Measurements from ENCODE around the gene PRSS53.

The PRSS53 gene

GRCh38 chr16:31043352-31043751 is 45.4 kb downstream of the PRSS53 start:
- Histone ChIP-seq H3K27ac (ENCODE audit: insufficient read depth, low read length, poor library complexity, severe bottlenecking) (no peak overlapping the region), H3K36me3 (ENCODE audit: control insufficient read depth, insufficient read depth, low read length) (peaks cover 31% of the 10 kb centered on the region), H3K27me3 (replicated peaks; ENCODE audit: control insufficient read depth, insufficient read depth, low read length, poor library complexity, severe bottlenecking) (no peaks in the 10 kb centered on the region), H3K4me1 (ENCODE audit: control insufficient read depth, insufficient read depth, low read length, poor library complexity, severe bottlenecking) (no peaks in the 10 kb centered on the region), H3K9me3 (ENCODE audit: control insufficient read depth, low read length) (no peaks in the 10 kb centered on the region), H3K4me3 (ENCODE audit: insufficient read depth, low read depth, low read length, poor library complexity, severe bottlenecking) (no peak overlapping the region)
- no peak for DNase-seq

DNA sequence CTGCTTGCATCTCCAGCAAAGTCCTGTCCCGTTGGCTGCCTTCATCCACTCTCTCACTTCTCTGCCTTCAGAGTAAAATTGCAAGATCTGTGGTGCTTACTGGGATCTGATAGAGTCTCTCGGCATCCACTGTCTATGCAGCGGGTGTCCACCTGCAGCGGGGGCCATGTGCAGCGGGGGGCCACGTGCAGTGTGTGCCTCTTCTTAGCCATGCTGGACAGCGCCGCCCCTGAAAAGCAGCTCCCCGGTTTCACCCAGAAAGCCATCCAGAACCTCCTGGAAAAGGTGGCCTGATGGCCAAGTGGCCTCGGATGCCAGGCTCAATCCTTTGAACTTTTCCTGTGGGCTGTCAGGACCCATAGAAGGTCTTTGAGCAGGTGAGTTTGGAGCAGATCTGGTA is 45.9 kb downstream of the PRSS53 start:
- no peak overlapping the region for H3K4me3 ChIP-seq (ENCODE audit: insufficient read depth, low read depth, low read length, poor library complexity, severe bottlenecking)
- no peak overlapping the region for H3K27ac ChIP-seq (ENCODE audit: insufficient read depth, low read length, poor library complexity, severe bottlenecking)
- H3K27me3 ChIP-seq (replicated peaks; ENCODE audit: control insufficient read depth, insufficient read depth, low read length, poor library complexity, severe bottlenecking), result no peaks in the 10 kb centered on the region
- peaks cover 36% of the 10 kb centered on the region for H3K36me3 ChIP-seq (ENCODE audit: control insufficient read depth, insufficient read depth, low read length)
- no peaks in the 10 kb centered on the region for H3K9me3 ChIP-seq (ENCODE audit: control insufficient read depth, low read length)
- H3K4me1 ChIP-seq (ENCODE audit: control insufficient read depth, insufficient read depth, low read length, poor library complexity, severe bottlenecking), result no peaks in the 10 kb centered on the region
- DNase-seq, result no peak

DNA sequence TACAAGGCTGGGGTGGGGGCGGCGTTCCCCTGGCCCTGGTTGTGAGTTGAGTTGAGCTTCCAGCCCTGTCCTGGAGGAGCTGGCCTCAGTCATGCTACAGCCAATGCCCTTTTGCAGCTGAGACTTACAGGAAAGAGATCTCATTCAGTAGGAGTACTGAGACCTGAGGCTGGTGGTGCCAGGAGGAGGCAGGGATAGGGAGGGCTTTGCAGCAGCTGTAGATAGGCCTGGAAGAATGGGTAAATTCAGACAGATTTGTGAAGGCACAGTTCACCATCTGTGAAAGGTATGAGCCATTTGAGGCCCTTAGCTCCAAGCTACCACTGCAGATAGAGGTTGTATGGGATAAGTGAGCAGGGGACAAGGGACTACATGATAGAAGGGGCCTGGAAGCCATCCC is 49.8 kb downstream of the PRSS53 start:
- DNase-seq, result no peak
- Histone ChIP-seq H3K27ac (ENCODE audit: insufficient read depth, low read length, poor library complexity, severe bottlenecking) (no peak overlapping the region), H3K36me3 (ENCODE audit: control insufficient read depth, insufficient read depth, low read length) (peaks cover 47% of the 10 kb centered on the region), H3K9me3 (ENCODE audit: control insufficient read depth, low read length) (no peaks in the 10 kb centered on the region), H3K27me3 (replicated peaks; ENCODE audit: control insufficient read depth, insufficient read depth, low read length, poor library complexity, severe bottlenecking) (no peaks in the 10 kb centered on the region), H3K4me3 (ENCODE audit: insufficient read depth, low read depth, low read length, poor library complexity, severe bottlenecking) (no peak overlapping the region), H3K4me1 (ENCODE audit: control insufficient read depth, insufficient read depth, low read length, poor library complexity, severe bottlenecking) (peaks cover 6% of the 10 kb centered on the region)

DNA sequence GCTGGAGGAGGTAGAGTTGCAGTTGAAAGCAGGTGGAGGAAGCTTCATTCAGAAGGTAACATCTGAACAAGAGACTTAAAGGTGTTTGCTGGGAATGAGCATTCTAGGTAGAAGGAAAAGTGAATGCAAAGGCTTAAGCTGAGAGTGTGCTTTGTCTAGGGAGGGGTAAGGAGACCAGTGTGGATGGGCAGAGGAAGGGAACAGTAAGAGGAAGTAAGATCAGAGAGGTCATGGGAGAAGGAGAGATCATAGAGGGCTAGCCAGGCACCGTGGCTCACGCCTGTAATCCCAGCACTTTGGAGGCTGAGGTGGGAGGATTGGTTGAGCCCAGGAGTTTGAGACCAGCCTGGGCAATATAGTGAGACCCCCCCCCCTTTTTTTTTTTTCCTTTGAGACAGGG is 52.1 kb downstream of the PRSS53 start:
- Histone ChIP-seq H3K4me3 (ENCODE audit: insufficient read depth, low read depth, low read length, poor library complexity, severe bottlenecking) (no peak overlapping the region), H3K27ac (ENCODE audit: insufficient read depth, low read length, poor library complexity, severe bottlenecking) (no peak overlapping the region), H3K9me3 (ENCODE audit: control insufficient read depth, low read length) (no peaks in the 10 kb centered on the region), H3K27me3 (replicated peaks; ENCODE audit: control insufficient read depth, insufficient read depth, low read length, poor library complexity, severe bottlenecking) (no peaks in the 10 kb centered on the region), H3K36me3 (ENCODE audit: control insufficient read depth, insufficient read depth, low read length) (peaks cover 42% of the 10 kb centered on the region), H3K4me1 (ENCODE audit: control insufficient read depth, insufficient read depth, low read length, poor library complexity, severe bottlenecking) (peaks cover 6% of the 10 kb centered on the region)
- DNase-seq, result no peak

DNA sequence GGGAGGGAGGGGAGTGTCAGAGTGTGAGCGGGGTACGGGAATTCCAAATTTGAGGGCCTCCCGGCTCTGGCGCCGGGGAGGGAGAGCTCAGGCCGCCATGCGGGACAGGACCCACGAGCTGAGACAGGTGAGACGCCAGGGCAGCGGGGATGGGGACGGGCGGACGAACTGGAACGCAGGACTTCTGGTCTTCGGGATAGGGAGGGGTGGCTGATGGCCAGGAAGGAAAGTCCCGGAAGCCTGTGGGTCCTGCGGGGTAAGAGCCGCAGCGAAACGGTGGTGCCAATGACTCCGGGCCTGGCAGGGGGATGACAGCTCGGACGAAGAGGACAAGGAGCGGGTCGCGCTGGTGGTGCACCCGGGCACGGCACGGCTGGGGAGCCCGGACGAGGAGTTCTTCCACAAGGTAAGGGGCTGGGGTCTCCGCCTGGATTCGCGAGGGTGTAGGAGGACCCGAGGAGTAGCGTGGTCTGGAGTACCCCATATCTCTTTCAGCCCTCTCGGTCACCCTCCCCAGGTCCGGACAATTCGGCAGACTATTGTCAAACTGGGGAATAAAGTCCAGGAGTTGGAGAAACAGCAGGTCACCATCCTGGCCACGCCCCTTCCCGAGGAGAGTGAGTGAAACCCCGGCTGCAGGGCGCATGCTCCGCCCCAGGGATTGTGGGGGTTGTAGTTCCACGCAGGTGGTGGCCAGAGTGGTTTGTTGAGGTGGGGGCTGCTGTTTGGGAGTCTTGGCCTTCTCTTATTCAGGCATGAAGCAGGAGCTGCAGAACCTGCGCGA is 54.8 kb downstream of the PRSS53 start:
- Histone ChIP-seq H3K27me3 (replicated peaks; ENCODE audit: control insufficient read depth, insufficient read depth, low read length, poor library complexity, severe bottlenecking) (no peaks in the 10 kb centered on the region), H3K27ac (ENCODE audit: insufficient read depth, low read length, poor library complexity, severe bottlenecking) (peak overlapping the region; percentile 88), H3K36me3 (ENCODE audit: control insufficient read depth, insufficient read depth, low read length) (peaks cover 22% of the 10 kb centered on the region), H3K4me1 (ENCODE audit: control insufficient read depth, insufficient read depth, low read length, poor library complexity, severe bottlenecking) (peaks cover 6% of the 10 kb centered on the region), H3K4me3 (ENCODE audit: insufficient read depth, low read depth, low read length, poor library complexity, severe bottlenecking) (peak overlapping the region; percentile 93), H3K9me3 (ENCODE audit: control insufficient read depth, low read length) (no peaks in the 10 kb centered on the region)
- DNase-seq, result peak; percentile 70 to 82 (median 71)

All from effector memory CD4-positive, alpha-beta T cell (primary cell).